Spleen (tissue), 11 donors: ENCODE measurements around the gene SCIN. TPM values are rescaled to one million over a fixed set of nuclear protein-coding genes. Genes with fewer than 3 reads are reported as not detected.
"Not testable (repeated sequence)": the region's sequence is repeated elsewhere in the genome, so short reads cannot be mapped to it uniquely, and the experiment has no call there.

Experiments used
- DNase-seq: peaks from one replicate; pipeline ENCODE4 v3.0.0-alpha.2; 2020
- H3K27ac ChIP-seq, 8 donors: fragments of 200-600 bp; sonication (generic) in 7 of 8; 1 replicate in 4 of 8; 2 replicates in 4 of 8; pipeline versions ENCODE4 v1.5.0 to v1.8.0; 2016 to 2021; ENCODE audit warnings: inconsistent platforms in 4 of 8, mild to moderate bottlenecking in 4 of 8, moderate library complexity in 1 of 8
- H3K27me3 ChIP-seq, 7 donors: fragments of 200-600 bp; sonication (generic) in 6 of 7; replicated peaks in 1 of 7; 1 replicate in 4 of 7; 2 replicates in 3 of 7; pipeline versions ENCODE4 v1.5.0 to v1.8.0; 2016 to 2021; ENCODE audit warnings: inconsistent platforms in 3 of 7, mild to moderate bottlenecking in 1 of 7
- H3K36me3 ChIP-seq, 6 donors: fragments of 200-600 bp; sonication (generic) in 5 of 6; 1 replicate in 4 of 6; 2 replicates in 2 of 6; pipeline versions ENCODE4 v1.5.0 to v1.8.0; 2016 to 2021; ENCODE audit warnings: inconsistent platforms in 2 of 6
- H3K4me1 ChIP-seq, 6 donors: fragments of 200-600 bp; sonication (generic) in 5 of 6; 1 replicate in 3 of 6; 2 replicates in 3 of 6; pipeline versions ENCODE4 v1.5.0 to v1.8.0; 2016 to 2021; ENCODE audit warnings: inconsistent platforms in 3 of 6
- H3K4me3 ChIP-seq, 8 donors: fragments of 200-600 bp; sonication (generic) in 7 of 8; 1 replicate in 4 of 8; 2 replicates in 4 of 8; pipeline versions ENCODE4 v1.5.0 to v1.8.0; 2016 to 2021; ENCODE audit warnings: inconsistent platforms in 4 of 8, mild to moderate bottlenecking in 4 of 8, moderate library complexity in 2 of 8
- H3K9me3 ChIP-seq, 8 donors: fragments of 200-600 bp; sonication (generic) in 7 of 8; 1 replicate in 4 of 8; 2 replicates in 4 of 8; pipeline versions ENCODE4 v1.5.0 to v1.8.0; 2016 to 2021; ENCODE audit warnings: inconsistent platforms in 4 of 8
- POLR2A ChIP-seq, 3 donors: fragments of 450-650 bp; IDR thresholded peaks; one replicate each; pipeline ENCODE4 v1.5.1; 2017; ENCODE audit warnings: antibody characterized with exemption in 3 of 3, mild to moderate bottlenecking in 1 of 3
- POLR2AphosphoS5 ChIP-seq, 3 donors: sonication (generic); formaldehyde crosslinking; IDR thresholded peaks; one replicate each; pipeline ENCODE4 v1.5.1; 2017; ENCODE audit warnings: antibody characterized with exemption in 3 of 3
- WGBS, 5 donors: extraction: QIAGEN DNeasy Blood & Tissue Kit in 3 of 5; methylation state at CpG; one replicate each; pipeline versions ENCODE4 v1.1.5 to v1.1.7; 2013 to 2018; 5-methylcytosine and 5-hydroxymethylcytosine counted together
- intact Hi-C: fragments of 100-400 bp; cut with DNase I; formaldehyde crosslinking; loops from one replicate; pipeline ENCODE4 v1.15.0; 2023; ENCODE audit warnings: low total_unique reads
- polyA plus RNA-seq, 3 donors: library from polyadenylated mRNA; stranded (reverse); fragments of 200-250 nt; gene quantifications; one replicate each; pipeline ENCODE4 v1.2.1, GENCODE V29; 2013
- total RNA-seq, 7 donors: library from RNA; depleted of rRNA in 3 of 7; stranded (reverse); fragments of >200 nt in 3 of 7; fragmentation: NEBNext Ultra II Directional in 4 of 7; extraction: Animal tissue kit (Norgen Biotek cat#: 25700) in 4 of 7; gene quantifications; one replicate each; pipeline versions ENCODE4 v1.1.0 to v1.2.1, GENCODE V29; 2016 to 2021
- TF ChIP-seq, protein P1 (sequence below), 11 experiments: fragments of 200-600 bp in 7 of 11; fragments of 450-650 bp in 4 of 11; sonication (generic) in 4 of 11; IDR thresholded peaks in 8 of 11; conservative IDR thresholded peaks in 3 of 11; 1 replicate in 7 of 11; 2 replicates in 4 of 11; pipeline versions ENCODE4 v1.4.0 to v1.8.0; 2016 to 2021; ENCODE audit warnings: antibody characterized with exemption in 11 of 11, inconsistent platforms in 4 of 11, mild to moderate bottlenecking in 1 of 11
- donor health status: healthy with polysubstance abuse.
- donor health status: DM: no; HTN: no; CAD: no; lungs with moderate emphysema.
- donor health status: DM: no; HTN: no; CAD: no.
- donor health status: Bipolar disorder and iron deficiency.
- donor health status: healthy.
- donor health status: DM: no; HTN: no; CAD: no.
- donor health status: DM: yes; HTN: yes; CAD: no.

Gene SCIN
- total and polyA plus RNA-seq, 10 donors = 0.07 to 1.4 (median 0.27) TPM; not detected in 1

DNA sequence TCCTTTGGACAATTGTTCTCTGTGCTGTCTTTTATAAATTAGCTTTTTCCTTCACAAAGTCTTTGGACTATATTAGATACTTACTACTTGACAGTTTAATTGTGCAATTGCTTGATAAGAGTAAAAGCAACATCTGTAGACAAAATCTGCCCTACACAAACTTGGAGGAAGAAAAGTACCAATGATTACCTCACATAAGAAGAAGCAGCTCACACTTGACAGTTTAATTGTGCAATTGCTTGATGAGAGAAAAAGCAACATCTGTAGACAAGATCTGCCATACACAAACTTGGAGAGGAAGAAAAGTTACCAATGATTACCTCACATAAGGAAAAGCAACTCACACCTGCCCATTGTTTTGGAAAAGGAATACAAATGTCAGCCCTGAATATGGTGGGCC is 17.1 kb upstream of the SCIN start:
- H3K27ac ChIP-seq = no peak overlapping the region
- no peak overlapping the region for H3K4me3 ChIP-seq
- H3K9me3 ChIP-seq = peaks cover 0 to 11% (median 0%) of the 10 kb centered on the region in 8 donors
- DNase-seq = no peak
- no peaks in the 10 kb centered on the region for H3K27me3 ChIP-seq
- H3K36me3 ChIP-seq = no peaks in the 10 kb centered on the region
- H3K4me1 ChIP-seq = no peaks in the 10 kb centered on the region
- intact Hi-C loops = no loop called here
- TF ChIP-seq, protein P1, sequence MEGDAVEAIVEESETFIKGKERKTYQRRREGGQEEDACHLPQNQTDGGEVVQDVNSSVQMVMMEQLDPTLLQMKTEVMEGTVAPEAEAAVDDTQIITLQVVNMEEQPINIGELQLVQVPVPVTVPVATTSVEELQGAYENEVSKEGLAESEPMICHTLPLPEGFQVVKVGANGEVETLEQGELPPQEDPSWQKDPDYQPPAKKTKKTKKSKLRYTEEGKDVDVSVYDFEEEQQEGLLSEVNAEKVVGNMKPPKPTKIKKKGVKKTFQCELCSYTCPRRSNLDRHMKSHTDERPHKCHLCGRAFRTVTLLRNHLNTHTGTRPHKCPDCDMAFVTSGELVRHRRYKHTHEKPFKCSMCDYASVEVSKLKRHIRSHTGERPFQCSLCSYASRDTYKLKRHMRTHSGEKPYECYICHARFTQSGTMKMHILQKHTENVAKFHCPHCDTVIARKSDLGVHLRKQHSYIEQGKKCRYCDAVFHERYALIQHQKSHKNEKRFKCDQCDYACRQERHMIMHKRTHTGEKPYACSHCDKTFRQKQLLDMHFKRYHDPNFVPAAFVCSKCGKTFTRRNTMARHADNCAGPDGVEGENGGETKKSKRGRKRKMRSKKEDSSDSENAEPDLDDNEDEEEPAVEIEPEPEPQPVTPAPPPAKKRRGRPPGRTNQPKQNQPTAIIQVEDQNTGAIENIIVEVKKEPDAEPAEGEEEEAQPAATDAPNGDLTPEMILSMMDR (IDR thresholded peaks at IDR 0.05 in 8 of 11, conservative IDR thresholded peaks at IDR 0.05 in 3 of 11) = no peak
- no peak for TF ChIP-seq POLR2AphosphoS5 (IDR thresholded peaks at IDR 0.05)
- no peak for TF ChIP-seq POLR2A (IDR thresholded peaks at IDR 0.05)

DNA sequence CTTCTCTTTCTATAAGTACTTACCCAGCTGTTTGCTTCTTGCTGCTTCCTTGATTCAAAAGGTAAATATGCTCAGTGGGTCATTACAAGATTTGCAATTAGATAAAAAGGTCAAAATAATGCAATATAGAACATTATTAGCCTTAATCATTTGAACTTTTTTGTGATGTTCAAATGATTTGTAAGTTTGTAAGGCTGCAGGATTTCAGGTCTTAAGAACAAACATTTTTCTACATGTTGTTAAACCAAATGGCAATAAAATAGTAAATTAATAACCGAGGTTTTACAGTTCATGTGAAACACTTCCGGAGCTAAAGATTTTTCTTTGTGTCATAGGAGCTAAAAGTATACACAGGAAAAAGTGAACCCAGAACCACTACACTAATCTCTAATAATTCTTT is 16.2 kb upstream of the SCIN start:
- peaks cover 0 to 11% (median 0%) of the 10 kb centered on the region in 8 donors for H3K9me3 ChIP-seq
- WGBS, 5 donors = 78 to 93% (median 83%) methylated on average over 2 of the region's 2 CpGs
- no peak overlapping the region for H3K4me3 ChIP-seq
- TF ChIP-seq, protein P1 (IDR thresholded peaks at IDR 0.05 in 8 of 11, conservative IDR thresholded peaks at IDR 0.05 in 3 of 11) = no peak
- TF ChIP-seq POLR2AphosphoS5 (IDR thresholded peaks at IDR 0.05) = no peak
- no peak for TF ChIP-seq POLR2A (IDR thresholded peaks at IDR 0.05)
- no peaks in the 10 kb centered on the region for H3K4me1 ChIP-seq
- H3K27ac ChIP-seq = no peak overlapping the region
- intact Hi-C loops = no loop called here
- DNase-seq = no peak
- no peaks in the 10 kb centered on the region for H3K36me3 ChIP-seq
- no peaks in the 10 kb centered on the region for H3K27me3 ChIP-seq

DNA sequence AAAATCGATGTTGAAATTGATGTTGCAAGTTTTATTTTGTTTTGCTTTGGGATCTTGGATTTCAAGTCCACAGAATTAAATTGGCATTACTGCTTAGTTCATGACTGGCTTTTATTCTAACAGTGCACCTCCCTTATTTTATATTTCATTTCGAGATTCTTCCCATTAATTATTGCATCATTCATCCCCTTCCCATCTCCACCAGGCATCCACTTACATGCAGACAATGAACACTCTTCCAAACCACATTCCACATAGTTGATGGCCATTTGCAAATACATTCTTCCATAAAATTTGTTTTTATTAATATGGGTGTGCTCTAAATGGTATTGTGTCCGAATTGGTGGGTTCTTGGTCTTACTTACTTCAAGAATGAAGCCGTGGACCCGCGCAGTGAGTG is 15.6 kb upstream of the SCIN start:
- WGBS, 5 donors = 64 to 87% (median 69%) methylated on average over 6 of the region's 6 CpGs
- intact Hi-C loops = no loop called here
- TF ChIP-seq POLR2A (IDR thresholded peaks at IDR 0.05) (no peak), POLR2AphosphoS5 (IDR thresholded peaks at IDR 0.05) (no peak)
- TF ChIP-seq, protein P1 (IDR thresholded peaks at IDR 0.05 in 8 of 11, conservative IDR thresholded peaks at IDR 0.05 in 3 of 11) = no peak
- H3K27ac ChIP-seq = no peak overlapping the region
- no peaks in the 10 kb centered on the region for H3K4me1 ChIP-seq
- H3K36me3 ChIP-seq = no peaks in the 10 kb centered on the region
- no peaks in the 10 kb centered on the region for H3K27me3 ChIP-seq
- H3K9me3 ChIP-seq = peaks cover 0 to 11% (median 0%) of the 10 kb centered on the region in 8 donors
- no peak for DNase-seq
- no peak overlapping the region for H3K4me3 ChIP-seq

DNA sequence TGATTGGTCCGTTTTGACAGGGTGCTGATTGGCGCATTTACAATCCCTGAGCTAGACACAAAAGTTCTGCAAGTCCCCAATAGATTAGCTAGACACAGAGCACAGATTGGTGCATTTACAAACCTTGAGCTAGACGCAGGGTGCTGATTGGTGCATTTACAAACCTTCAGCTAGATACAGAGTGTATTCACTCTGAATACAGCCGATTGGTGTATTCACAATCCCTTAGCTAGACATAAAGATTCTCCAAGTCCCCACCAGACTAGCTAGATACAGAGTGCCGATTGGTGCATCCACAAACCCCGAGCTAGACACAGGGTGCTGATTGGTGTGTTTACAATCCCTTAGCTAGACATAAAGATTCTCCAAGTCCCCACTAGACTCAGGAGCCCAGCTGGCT is 14.8 kb upstream of the SCIN start:
- H3K4me1 ChIP-seq, H3K36me3 ChIP-seq, DNase-seq, H3K27ac ChIP-seq, H3K27me3 ChIP-seq, intact Hi-C loops: not testable (repeated sequence)
- 74 to 96% (median 83%) methylated on average over 6 of the region's 6 CpGs for WGBS, 5 donors
- Histone ChIP-seq H3K4me3 (peak overlapping the region in 1 of 8 donors; percentile 17), H3K9me3 (peaks cover 0 to 11% (median 0%) of the 10 kb centered on the region in 8 donors)

DNA sequence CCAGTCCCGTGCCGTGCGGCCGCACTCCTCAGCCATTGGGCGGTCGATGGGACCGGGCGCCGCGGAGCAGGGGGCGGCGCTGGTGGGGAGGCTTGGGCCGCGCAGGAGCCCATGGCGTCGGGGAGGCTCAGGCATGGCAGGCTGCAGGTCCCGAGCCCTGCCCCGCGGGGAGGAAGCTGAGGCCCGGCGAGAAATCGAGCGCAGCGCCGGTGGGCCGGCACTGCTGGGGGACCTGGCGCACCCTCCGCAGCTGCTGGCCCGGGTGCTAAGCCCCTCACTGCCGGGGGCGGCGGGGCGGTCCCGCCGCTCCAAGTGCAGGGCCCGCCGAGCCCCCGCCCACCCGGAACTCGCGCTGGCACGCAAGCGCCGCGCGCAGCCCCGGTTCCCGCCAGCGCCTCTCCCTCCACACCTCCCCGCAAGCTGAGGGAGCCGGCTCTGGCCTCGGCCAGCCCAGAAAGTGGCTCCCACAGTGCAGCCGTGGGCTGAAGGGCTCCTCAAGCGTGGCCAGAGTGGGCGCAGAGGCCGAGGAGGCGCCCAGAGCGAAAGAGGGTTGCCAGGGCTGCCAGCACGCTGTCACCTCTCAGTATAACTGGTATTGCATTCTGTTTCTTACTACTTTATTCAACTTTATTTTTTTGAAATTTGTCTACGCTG is 14.3 kb upstream of the SCIN start:
- intact Hi-C loops = not testable (repeated sequence)
- peak overlapping the region in 1 of 8 donors; percentile 17 for H3K4me3 ChIP-seq

More for the DNA sequence above, 14.3 kb upstream of the SCIN start:
- H3K4me1 ChIP-seq, H3K36me3 ChIP-seq, DNase-seq, H3K27ac ChIP-seq, H3K27me3 ChIP-seq: not testable (repeated sequence)
- 85 to 95% (median 94%) methylated on average over 28 to 60 of the region's 60 CpGs for WGBS, 5 donors
- H3K9me3 ChIP-seq = peaks cover 0 to 11% (median 0%) of the 10 kb centered on the region in 8 donors
